HepG2 (cell line): ENCODE measurements around the gene STK24. TPM values are rescaled to one million over a fixed set of nuclear protein-coding genes. Genes with fewer than 3 reads are reported as not detected.

Experiments
- ATAC-seq: fragments of 200-7000 bp; cut with Tn5 transposase; 3 replicates; pipeline ENCODE4 v1.9.1; 2020; ENCODE audit warnings: mild to moderate bottlenecking, moderate library complexity
- BruUV-seq: library from RNA; stranded (reverse); fragments of 400-500 nt; replicated peaks from 2 replicates; lab custom pipeline; 2021; lab: Mats Ljungman, UMichigan
- CTCF ChIA-PET: fragments of 300-600 bp; formaldehyde crosslinking; extraction: SDS; loops from one replicate; lab custom pipeline; 2021; ENCODE audit warnings: low total read pairs, inconsistent platforms, low intra/inter-chr PET ratio; lab: Yijun Ruan, JAX
- POLR2A ChIA-PET: fragments of 350-600 bp; sonication (Branson Sonifier 250); formaldehyde crosslinking; loops from one replicate; lab custom pipeline; 2020; ENCODE audit warnings: antibody characterized with exemption, inconsistent platforms; lab: Yijun Ruan, JAX
- DNase-seq: peaks from one replicate; pipeline ENCODE4 v3.0.0-alpha.2; 2015; ENCODE audit warnings: low spot score
- FAIRE-seq: peaks from 3 replicates; lab custom pipeline; 2011; peaks lifted over from hg19 to GRCh38; lab: Jason Lieb, UNC
- H2AFZ ChIP-seq: one replicate; pipeline ENCODE4 v1.6.1; 2011; ENCODE audit warnings: low read length, inconsistent platforms
- H3K27ac ChIP-seq: fragments of 300-600 bp; 3 replicates; pipeline ENCODE4 v1.8.0; 2011; ENCODE audit warnings: mixed run types, mild to moderate bottlenecking, mixed read lengths, low read length, inconsistent platforms; ENCODE audit not compliant: insufficient read depth; ENCODE audit errors: extremely low read length
- H3K27me3 ChIP-seq, 2 experiments: fragments of 200-600 bp in 1 of 2; 2 replicates in 1 of 2; 3 replicates in 1 of 2; pipeline versions ENCODE4 v1.6.0 to v1.8.0; 2011; ENCODE audit warnings: low read length in 2 of 2, mild to moderate bottlenecking in 2 of 2, moderate library complexity in 2 of 2, inconsistent platforms in 1 of 2; ENCODE audit not compliant: insufficient read depth in 2 of 2, control insufficient read depth in 1 of 2
- H3K36me3 ChIP-seq, 2 experiments: fragments of 200-600 bp in 1 of 2; replicated peaks in 1 of 2; 2 replicates in 1 of 2; 3 replicates in 1 of 2; pipeline versions ENCODE4 v1.5.1 to v1.8.0; 2011; ENCODE audit warnings: low read length in 2 of 2, inconsistent platforms in 1 of 2; ENCODE audit not compliant: insufficient read depth in 2 of 2, control insufficient read depth in 1 of 2
- H3K4me1 ChIP-seq: 2 replicates; pipeline ENCODE4 v1.5.1; 2012; ENCODE audit warnings: low read length, inconsistent platforms; ENCODE audit not compliant: insufficient read depth
- H3K4me2 ChIP-seq: 2 replicates; pipeline ENCODE4 v1.6.0; 2011; ENCODE audit warnings: low read depth, low read length, inconsistent platforms
- H3K4me3 ChIP-seq, 3 experiments: fragments of 200-600 bp in 1 of 3; sonication (generic), shearing (Covaris generic) in 1 of 3; replicated peaks in 1 of 3; 2 replicates each; pipeline ENCODE4 v1.5.1; 2011 to 2016; ENCODE audit warnings: low read length in 3 of 3, inconsistent platforms in 2 of 3, low read depth in 2 of 3, mild to moderate bottlenecking in 2 of 3, control low read depth in 1 of 3, mixed read lengths in 1 of 3; ENCODE audit not compliant: insufficient read depth in 1 of 3
- H3K79me2 ChIP-seq: one replicate; pipeline ENCODE4 v1.6.1; 2011; ENCODE audit warnings: low read length, inconsistent platforms; ENCODE audit not compliant: insufficient read depth
- H3K9ac ChIP-seq: 2 replicates; pipeline ENCODE4 v1.6.0; 2011; ENCODE audit warnings: mild to moderate bottlenecking, low read depth, low read length, inconsistent platforms; ENCODE audit not compliant: insufficient read depth
- H3K9me3 ChIP-seq: 2 replicates; pipeline ENCODE4 v1.5.1; 2012; ENCODE audit warnings: mild to moderate bottlenecking, low read length
- H4K20me1 ChIP-seq: 2 replicates; pipeline ENCODE4 v1.6.0; 2011; ENCODE audit warnings: inconsistent platforms, mild to moderate bottlenecking, low read length, moderate library complexity; ENCODE audit not compliant: insufficient read depth
- MIER3 ChIP-seq: IDR thresholded peaks from 2 replicates; pipeline ENCODE4 v1.6.1; 2016; ENCODE audit warnings: missing compliant biosample characterization, borderline replicate concordance
- NAIF1 ChIP-seq: sonication (generic); formaldehyde crosslinking; IDR thresholded peaks from 2 replicates; pipeline ENCODE4 v1.5.0; 2020; ENCODE audit warnings: mild to moderate bottlenecking, missing genetic modification reagents, borderline replicate concordance
- REXO4 ChIP-seq: sonication (generic); formaldehyde crosslinking; IDR thresholded peaks from 2 replicates; pipeline ENCODE4 v1.8.0; 2022; ENCODE audit warnings: missing genetic modification reagents, mild to moderate bottlenecking, borderline replicate concordance
- SIX1 ChIP-seq: sonication (generic); formaldehyde crosslinking; IDR thresholded peaks from 2 replicates; pipeline ENCODE4 v1.4.0; 2020; ENCODE audit warnings: missing genetic modification reagents, borderline replicate concordance
- XBP1 ChIP-seq: sonication (generic); formaldehyde crosslinking; IDR thresholded peaks from 2 replicates; pipeline ENCODE4 v1.5.0; 2020; ENCODE audit warnings: missing genetic modification reagents
- ZNF253 ChIP-seq: sonication (generic); formaldehyde crosslinking; IDR thresholded peaks from 2 replicates; pipeline ENCODE4 v1.8.0; 2022; ENCODE audit warnings: mild to moderate bottlenecking, missing genetic modification reagents, borderline replicate concordance
- ZNF547 ChIP-seq: sonication (generic); formaldehyde crosslinking; IDR thresholded peaks from 2 replicates; pipeline ENCODE4 v1.5.1; 2020; ENCODE audit warnings: mild to moderate bottlenecking, missing genetic modification reagents
- WGBS: methylation state at CpG from one replicate; pipeline ENCODE4 v1.1.6; 2017; ENCODE audit warnings: low lambda C conversion rate; 5-methylcytosine and 5-hydroxymethylcytosine counted together
- in situ Hi-C: cut with HindIII; loops from 2 replicates; pipeline ENCODE4 v1.10.0; 2017; ENCODE audit warnings: low pct_unique_long_range_greater_than_20kb; ENCODE audit not compliant: extremely low pct_ligation_motif_present
- intact Hi-C: fragments of 100-400 bp; cut with micrococcal nuclease; formaldehyde crosslinking; loops from one replicate; pipeline ENCODE4 v1.10.0; 2022; ENCODE audit not compliant: unreplicated experiment
- polyA plus RNA-seq, 8 experiments: library from polyadenylated mRNA; depleted of rRNA in 3 of 8; stranded (reverse) in 7 of 8; unstranded in 1 of 8; fragments of >200 nt; fragmentation: Illumina TruSeq in 4 of 8; extraction: Trizol in 4 of 8; gene quantifications; 2 replicates each; pipeline versions ENCODE4 v1.2.1 to v1.2.3, GENCODE V29; 2011 to 2016; ENCODE audit warnings: low read depth in 4 of 8, missing spikeins in 1 of 8, mixed read lengths in 1 of 8; ENCODE audit not compliant: insufficient read depth in 1 of 8
- total RNA-seq, 5 experiments: library from RNA; depleted of rRNA; stranded (reverse); fragments of >200 nt; fragmentation: Illumina TruSeq; extraction: Trizol; gene quantifications; 2 replicates each; pipeline ENCODE4 v1.2.3, GENCODE V29; 2016; ENCODE audit warnings: low read depth in 1 of 5
- TF ChIP-seq, protein P1 (sequence below): sonication (generic); formaldehyde crosslinking; IDR thresholded peaks from 2 replicates; pipeline ENCODE4 v1.4.0; 2020; ENCODE audit warnings: missing genetic modification reagents
- TF ChIP-seq, protein P2 (sequence below): sonication (generic); formaldehyde crosslinking; IDR thresholded peaks from 2 replicates; pipeline ENCODE4 v1.5.0; 2020; ENCODE audit warnings: mild to moderate bottlenecking, missing genetic modification reagents
- TF ChIP-seq, protein P3 (sequence below): sonication (generic); formaldehyde crosslinking; IDR thresholded peaks from 2 replicates; pipeline ENCODE4 v1.4.0; 2020; ENCODE audit warnings: missing genetic modification reagents; ENCODE audit errors: not compliant biosample characterization
- TF ChIP-seq, protein P4 (sequence below): sonication (generic); formaldehyde crosslinking; IDR thresholded peaks from 2 replicates; pipeline ENCODE4 v1.5.1; 2020; ENCODE audit warnings: missing genetic modification reagents, mild to moderate bottlenecking, borderline replicate concordance

STK24 gene
- total and polyA plus RNA-seq, 2 of the 13 experiments (the other 11 are each of a cell fraction or from before 2014, with no cell fraction given): 51.3 to 73.0 TPM

DNA sequence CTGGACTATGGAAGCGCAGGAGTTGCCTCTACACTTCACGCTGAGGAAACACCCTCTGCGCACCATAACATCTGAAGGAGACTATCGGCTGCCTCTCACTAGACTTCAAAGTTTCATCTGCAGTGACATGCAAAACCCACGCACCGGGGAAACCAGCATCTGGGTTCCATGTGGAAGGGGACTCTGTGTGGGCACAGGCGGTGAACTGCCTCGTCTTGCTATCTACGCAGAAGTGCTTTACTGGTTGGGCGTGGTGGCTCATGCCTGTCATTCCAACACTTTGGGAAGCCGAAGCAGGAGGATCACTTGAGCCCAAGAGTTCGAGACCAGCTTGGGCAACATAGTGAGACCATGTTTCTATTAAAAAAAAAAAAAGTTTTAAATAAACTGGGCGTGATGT, 116.4 kb downstream of the STK24 start (continued):
- TF ChIP-seq, protein P1, sequence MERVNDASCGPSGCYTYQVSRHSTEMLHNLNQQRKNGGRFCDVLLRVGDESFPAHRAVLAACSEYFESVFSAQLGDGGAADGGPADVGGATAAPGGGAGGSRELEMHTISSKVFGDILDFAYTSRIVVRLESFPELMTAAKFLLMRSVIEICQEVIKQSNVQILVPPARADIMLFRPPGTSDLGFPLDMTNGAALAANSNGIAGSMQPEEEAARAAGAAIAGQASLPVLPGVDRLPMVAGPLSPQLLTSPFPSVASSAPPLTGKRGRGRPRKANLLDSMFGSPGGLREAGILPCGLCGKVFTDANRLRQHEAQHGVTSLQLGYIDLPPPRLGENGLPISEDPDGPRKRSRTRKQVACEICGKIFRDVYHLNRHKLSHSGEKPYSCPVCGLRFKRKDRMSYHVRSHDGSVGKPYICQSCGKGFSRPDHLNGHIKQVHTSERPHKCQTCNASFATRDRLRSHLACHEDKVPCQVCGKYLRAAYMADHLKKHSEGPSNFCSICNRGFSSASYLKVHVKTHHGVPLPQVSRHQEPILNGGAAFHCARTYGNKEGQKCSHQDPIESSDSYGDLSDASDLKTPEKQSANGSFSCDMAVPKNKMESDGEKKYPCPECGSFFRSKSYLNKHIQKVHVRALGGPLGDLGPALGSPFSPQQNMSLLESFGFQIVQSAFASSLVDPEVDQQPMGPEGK: no peak
- TF ChIP-seq REXO4 (CRISPR knock-in tag) (no peak), MIER3 (no peak), ZNF547 (CRISPR knock-in tag) (no peak), ZNF253 (CRISPR knock-in tag) (no peak)
- TF ChIP-seq, protein P2, sequence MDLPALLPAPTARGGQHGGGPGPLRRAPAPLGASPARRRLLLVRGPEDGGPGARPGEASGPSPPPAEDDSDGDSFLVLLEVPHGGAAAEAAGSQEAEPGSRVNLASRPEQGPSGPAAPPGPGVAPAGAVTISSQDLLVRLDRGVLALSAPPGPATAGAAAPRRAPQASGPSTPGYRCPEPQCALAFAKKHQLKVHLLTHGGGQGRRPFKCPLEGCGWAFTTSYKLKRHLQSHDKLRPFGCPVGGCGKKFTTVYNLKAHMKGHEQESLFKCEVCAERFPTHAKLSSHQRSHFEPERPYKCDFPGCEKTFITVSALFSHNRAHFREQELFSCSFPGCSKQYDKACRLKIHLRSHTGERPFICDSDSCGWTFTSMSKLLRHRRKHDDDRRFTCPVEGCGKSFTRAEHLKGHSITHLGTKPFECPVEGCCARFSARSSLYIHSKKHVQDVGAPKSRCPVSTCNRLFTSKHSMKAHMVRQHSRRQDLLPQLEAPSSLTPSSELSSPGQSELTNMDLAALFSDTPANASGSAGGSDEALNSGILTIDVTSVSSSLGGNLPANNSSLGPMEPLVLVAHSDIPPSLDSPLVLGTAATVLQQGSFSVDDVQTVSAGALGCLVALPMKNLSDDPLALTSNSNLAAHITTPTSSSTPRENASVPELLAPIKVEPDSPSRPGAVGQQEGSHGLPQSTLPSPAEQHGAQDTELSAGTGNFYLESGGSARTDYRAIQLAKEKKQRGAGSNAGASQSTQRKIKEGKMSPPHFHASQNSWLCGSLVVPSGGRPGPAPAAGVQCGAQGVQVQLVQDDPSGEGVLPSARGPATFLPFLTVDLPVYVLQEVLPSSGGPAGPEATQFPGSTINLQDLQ (CRISPR knock-in tag): no peak

DNA sequence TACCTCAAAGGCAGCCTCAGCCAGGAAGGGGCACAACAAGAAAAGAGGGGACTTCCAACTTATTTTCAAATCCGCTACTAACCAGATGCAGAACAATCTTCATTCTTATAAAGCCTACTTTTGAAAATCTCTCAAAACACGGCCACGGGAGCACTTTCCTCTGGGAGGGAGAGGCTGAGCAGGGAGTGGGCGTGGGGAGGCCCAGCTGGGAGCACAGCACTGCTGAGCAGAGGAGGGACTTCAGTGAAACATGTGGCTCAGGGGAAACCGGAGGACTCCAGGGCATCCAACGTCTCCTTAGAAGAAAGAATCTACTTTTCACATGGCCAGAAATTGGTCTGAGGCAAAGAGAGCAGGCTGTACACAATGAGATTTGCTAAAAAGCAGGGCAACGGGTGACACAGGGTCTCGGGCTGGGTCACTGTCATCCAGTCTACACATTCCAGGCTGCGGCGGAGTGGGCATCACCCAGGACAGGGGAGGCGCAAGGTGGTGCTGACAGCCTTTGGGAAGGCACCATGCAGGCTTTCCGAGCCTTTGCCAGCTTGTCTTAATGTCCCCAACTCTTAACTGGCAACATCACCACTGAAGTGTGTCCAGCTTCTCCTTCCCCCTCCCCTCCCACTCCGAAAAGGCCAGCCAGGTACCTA, 117.1 kb downstream of the STK24 start:
- TF ChIP-seq SIX1 (CRISPR knock-in tag) (no peak), NAIF1 (CRISPR knock-in tag) (no peak), XBP1 (CRISPR knock-in tag) (no peak)
- TF ChIP-seq, protein P3, sequence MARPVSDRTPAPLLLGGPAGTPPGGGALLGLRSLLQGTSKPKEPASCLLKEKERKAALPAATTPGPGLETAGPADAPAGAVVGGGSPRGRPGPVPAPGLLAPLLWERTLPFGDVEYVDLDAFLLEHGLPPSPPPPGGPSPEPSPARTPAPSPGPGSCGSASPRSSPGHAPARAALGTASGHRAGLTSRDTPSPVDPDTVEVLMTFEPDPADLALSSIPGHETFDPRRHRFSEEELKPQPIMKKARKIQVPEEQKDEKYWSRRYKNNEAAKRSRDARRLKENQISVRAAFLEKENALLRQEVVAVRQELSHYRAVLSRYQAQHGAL: no peak
- TF ChIP-seq, protein P4, sequence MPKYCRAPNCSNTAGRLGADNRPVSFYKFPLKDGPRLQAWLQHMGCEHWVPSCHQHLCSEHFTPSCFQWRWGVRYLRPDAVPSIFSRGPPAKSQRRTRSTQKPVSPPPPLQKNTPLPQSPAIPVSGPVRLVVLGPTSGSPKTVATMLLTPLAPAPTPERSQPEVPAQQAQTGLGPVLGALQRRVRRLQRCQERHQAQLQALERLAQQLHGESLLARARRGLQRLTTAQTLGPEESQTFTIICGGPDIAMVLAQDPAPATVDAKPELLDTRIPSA: no peak
- H2AFZ ChIP-seq: no peak overlapping the region
- ChIA-PET POLR2A (no interaction called here), CTCF (interaction anchor here (0.6 kb wide), 1 partner anchor 18 kb away, joined by 3 read pairs; no protein-coding TSS in a partner anchor)
- peaks cover 3% of the 10 kb centered on the region; the same call in 1 of the 2 replicates for H4K20me1 ChIP-seq
- no peak overlapping the region for H3K27ac ChIP-seq
- intact Hi-C loops (no loop called here), in situ Hi-C loops (loop anchor here (10.0 kb wide), 1 partner anchor 385 kb away; no protein-coding TSS in a partner anchor)
- BruUV-seq: no TSS peak
- ATAC-seq: no peak
- no peaks in the 10 kb centered on the region for H3K9me3 ChIP-seq
- H3K27me3 ChIP-seq: no peaks in the 10 kb centered on the region
- H3K36me3 ChIP-seq: peaks cover 36 to 85% of the 10 kb centered on the region in 2 experiments
- DNase-seq: no peak
- no peaks in the 10 kb centered on the region for H3K4me1 ChIP-seq
- no peak overlapping the region for H3K9ac ChIP-seq
- H3K4me2 ChIP-seq: no peak overlapping the region
- no peak for FAIRE-seq
- H3K79me2 ChIP-seq: peaks cover 2% of the 10 kb centered on the region
- WGBS: 95% methylated on average over 13 of the region's 13 CpGs
- no peak overlapping the region for H3K4me3 ChIP-seq
